Activated CD4-positive, alpha-beta memory T cell treated with anti-CD3 and anti-CD28 coated beads for 36 hours (primary cell): Measurements from ENCODE around the gene TNFRSF25. TPM values are rescaled to one million over a fixed set of nuclear protein-coding genes. Genes with fewer than 3 reads are reported as not detected.
"Not testable (repeated sequence)": the region's sequence is repeated elsewhere in the genome, so short reads cannot be mapped to it uniquely, and the experiment has no call there.

Experiments used
- CTCF ChIA-PET: fragments of 350-600 bp; sonication (Branson Sonifier 250); formaldehyde crosslinking; loops from one replicate; lab custom pipeline; 2021; ENCODE audit warnings: antibody characterized with exemption, inconsistent platforms; lab: Charles Lee
- POLR2A ChIA-PET: fragments of 350-600 bp; sonication (Branson Sonifier 250); formaldehyde crosslinking; loops from one replicate; lab custom pipeline; 2021; ENCODE audit warnings: antibody characterized with exemption; lab: Charles Lee
- DNase-seq: peaks from one replicate; pipeline ENCODE4 v3.0.0-alpha.2; 2020
- H3K27ac Mint-ChIP-seq: one replicate; pipeline ENCODE4 v1.8.0; 2021; ENCODE audit warnings: mixed read lengths
- H3K27me3 Mint-ChIP-seq: one replicate; pipeline ENCODE4 v1.8.0; 2021; ENCODE audit warnings: mixed read lengths
- H3K36me3 Mint-ChIP-seq: one replicate; pipeline ENCODE4 v1.8.0; 2021; ENCODE audit warnings: mixed read lengths
- H3K4me1 Mint-ChIP-seq: one replicate; pipeline ENCODE4 v1.8.0; 2021; ENCODE audit warnings: low read depth, mixed read lengths
- H3K4me3 Mint-ChIP-seq: one replicate; pipeline ENCODE4 v1.8.0; 2021; ENCODE audit warnings: mild to moderate bottlenecking, mixed read lengths
- H3K9me3 Mint-ChIP-seq: one replicate; pipeline ENCODE4 v1.8.0; 2021; ENCODE audit warnings: mixed read lengths
- intact Hi-C: fragments of 100-400 bp; cut with micrococcal nuclease; formaldehyde crosslinking; loops from one replicate; pipeline ENCODE4 v1.15.1; 2023
- total RNA-seq, 2 experiments: library from RNA; stranded (reverse); gene quantifications; one replicate each; pipeline ENCODE4 v1.2.3, GENCODE V29; 2021

The TNFRSF25 gene
- total RNA-seq, 2 experiments from 2014 or later, result 90.0 to 97.4 TPM

GRCh38 chr1:6453895-6454855 is 11.8 kb downstream of the TNFRSF25 start:
- H3K27ac Mint-ChIP-seq, H3K36me3 Mint-ChIP-seq, H3K9me3 Mint-ChIP-seq, POLR2A ChIA-PET, H3K4me3 Mint-ChIP-seq, intact Hi-C loops: not testable (repeated sequence)
- DNase-seq, result peak; percentile 34
- CTCF ChIA-PET, result interaction anchor here (0.7 to 3.5 kb wide), 10 partner anchors 9 to 207 kb away, joined by 3 to 36 read pairs (median 4); no protein-coding TSS in a partner anchor
- Mint-ChIP-seq H3K27me3 (peaks cover 33% of the 10 kb centered on the region), H3K4me1 (peaks cover 19% of the 10 kb centered on the region)

- H3K4me1 Mint-ChIP-seq, result peaks cover 27% of the 10 kb centered on the region
- H3K27ac Mint-ChIP-seq, result no peak overlapping the region
- DNase-seq, result no peak
- intact Hi-C loops, result no loop called here
- no peaks in the 10 kb centered on the region for H3K9me3 Mint-ChIP-seq
- ChIA-PET CTCF (interaction anchor here (0.9 to 4.2 kb wide), 3 partner anchors 11 to 35 kb away, joined by 3 to 44 read pairs (median 7); no protein-coding TSS in a partner anchor), POLR2A (no interaction called here)
- H3K27me3 Mint-ChIP-seq, result peaks cover 42% of the 10 kb centered on the region
- H3K36me3 Mint-ChIP-seq, result no peaks in the 10 kb centered on the region
- no peak overlapping the region for H3K4me3 Mint-ChIP-seq
Observed at GRCh38 chr1:6450943-6451373, 15.0 kb downstream of the TNFRSF25 start.

GRCh38 chr1:6450486-6450885 is 15.5 kb downstream of the TNFRSF25 start:
- CTCF ChIA-PET, result interaction anchor here (0.9 to 4.2 kb wide), 3 partner anchors 11 to 35 kb away, joined by 3 to 44 read pairs (median 7); no protein-coding TSS in a partner anchor
- H3K9me3 Mint-ChIP-seq, intact Hi-C loops, H3K4me3 Mint-ChIP-seq, H3K36me3 Mint-ChIP-seq, H3K27ac Mint-ChIP-seq, DNase-seq: not testable (repeated sequence)
- Mint-ChIP-seq H3K4me1 (peaks cover 25% of the 10 kb centered on the region), H3K27me3 (peaks cover 42% of the 10 kb centered on the region)
- POLR2A ChIA-PET, result interaction anchor here (1.2 to 1.4 kb wide), 2 partner anchors 9 to 10 kb away, joined by 4 to 5 read pairs; no protein-coding TSS in a partner anchor

GRCh38 chr1:6450005-6450450 is 15.9 kb downstream of the TNFRSF25 start:
- no peak for DNase-seq
- Mint-ChIP-seq H3K27me3 (peaks cover 43% of the 10 kb centered on the region), H3K9me3 (no peaks in the 10 kb centered on the region), H3K36me3 (no peaks in the 10 kb centered on the region), H3K27ac (no peak overlapping the region), H3K4me1 (peaks cover 24% of the 10 kb centered on the region), H3K4me3 (no peak overlapping the region)
- intact Hi-C loops, result no loop called here
- ChIA-PET POLR2A (interaction anchor here (1.2 to 2.1 kb wide), 3 partner anchors 9 to 11 kb away, joined by 4 to 5 read pairs (median 5); no protein-coding TSS in a partner anchor), CTCF (interaction anchor here (0.8 to 5.0 kb wide), 6 partner anchors 10 to 36 kb away, joined by 3 to 44 read pairs (median 8); no protein-coding TSS in a partner anchor)

GRCh38 chr1:6448749-6449631 is 17.0 kb downstream of the TNFRSF25 start:
- peak; percentile 52 for DNase-seq
- Mint-ChIP-seq H3K4me1 (peaks cover 24% of the 10 kb centered on the region), H3K27ac (no peak overlapping the region), H3K36me3 (no peaks in the 10 kb centered on the region), H3K4me3 (peak overlapping the region; percentile 36), H3K9me3 (no peaks in the 10 kb centered on the region), H3K27me3 (peaks cover 45% of the 10 kb centered on the region)
- intact Hi-C loops, result no loop called here
- POLR2A ChIA-PET, result interaction anchor here (1.2 to 2.1 kb wide), 4 partner anchors 10 to 28 kb away, joined by 3 to 5 read pairs (median 4); no protein-coding TSS in a partner anchor
- CTCF ChIA-PET, result interaction anchor here (0.8 to 5.0 kb wide), 11 partner anchors 10 to 40 kb away, joined by 3 to 44 read pairs (median 7); no protein-coding TSS in a partner anchor

- no peaks in the 10 kb centered on the region for H3K36me3 Mint-ChIP-seq
- POLR2A ChIA-PET, result interaction anchor here (1.3 to 2.1 kb wide), 2 partner anchors 9 to 29 kb away, joined by 3 to 5 read pairs; no protein-coding TSS in a partner anchor
- DNase-seq, result peak; percentile 29
- peaks cover 18% of the 10 kb centered on the region for H3K4me1 Mint-ChIP-seq
- no peak overlapping the region for H3K4me3 Mint-ChIP-seq
- no peaks in the 10 kb centered on the region for H3K9me3 Mint-ChIP-seq
- CTCF ChIA-PET, result interaction anchor here (0.7 to 5.0 kb wide), 8 partner anchors 10 to 40 kb away, joined by 3 to 21 read pairs (median 8); no protein-coding TSS in a partner anchor
- intact Hi-C loops, result no loop called here
- peaks cover 37% of the 10 kb centered on the region for H3K27me3 Mint-ChIP-seq
- H3K27ac Mint-ChIP-seq, result no peak overlapping the region
Observed at GRCh38 chr1:6447818-6448748, 17.9 kb downstream of the TNFRSF25 start.

GRCh38 chr1:6447016-6447817 is 18.8 kb downstream of the TNFRSF25 start:
- H3K9me3 Mint-ChIP-seq, result no peaks in the 10 kb centered on the region
- no peak for DNase-seq
- H3K36me3 Mint-ChIP-seq, result no peaks in the 10 kb centered on the region
- ChIA-PET POLR2A (no interaction called here), CTCF (interaction anchor here (0.7 to 5.0 kb wide), 8 partner anchors 9 to 43 kb away, joined by 3 to 21 read pairs (median 6); no protein-coding TSS in a partner anchor)
- H3K27ac Mint-ChIP-seq, result no peak overlapping the region
- peaks cover 18% of the 10 kb centered on the region for H3K4me1 Mint-ChIP-seq
- intact Hi-C loops, result no loop called here
- peaks cover 35% of the 10 kb centered on the region for H3K27me3 Mint-ChIP-seq
- H3K4me3 Mint-ChIP-seq, result no peak overlapping the region

- ChIA-PET CTCF (interaction anchor here (1.5 to 5.0 kb wide), 6 partner anchors 9 to 44 kb away, joined by 4 to 21 read pairs (median 9); no protein-coding TSS in a partner anchor), POLR2A (no interaction called here)
- Mint-ChIP-seq H3K4me3 (no peak overlapping the region), H3K27ac (no peak overlapping the region), H3K36me3 (no peaks in the 10 kb centered on the region), H3K4me1 (peaks cover 18% of the 10 kb centered on the region), H3K9me3 (no peaks in the 10 kb centered on the region), H3K27me3 (peaks cover 35% of the 10 kb centered on the region)
- intact Hi-C loops, result no loop called here
- DNase-seq, result no peak
Observed at GRCh38 chr1:6446665-6447015, 19.3 kb downstream of the TNFRSF25 start.

GRCh38 chr1:6445929-6446328 is 20.0 kb downstream of the TNFRSF25 start:
- Mint-ChIP-seq H3K27me3 (peaks cover 39% of the 10 kb centered on the region), H3K4me1 (peaks cover 19% of the 10 kb centered on the region)
- H3K27ac Mint-ChIP-seq, intact Hi-C loops, H3K9me3 Mint-ChIP-seq, H3K4me3 Mint-ChIP-seq, H3K36me3 Mint-ChIP-seq, DNase-seq, POLR2A ChIA-PET: not testable (repeated sequence)
- CTCF ChIA-PET, result interaction anchor here (0.7 to 5.0 kb wide), 7 partner anchors 11 to 44 kb away, joined by 3 to 21 read pairs (median 7); no protein-coding TSS in a partner anchor
